PC-3 (cell line): ENCODE data around the gene PRR14L. TPM values are rescaled to one million over a fixed set of nuclear protein-coding genes. Genes with fewer than 3 reads are reported as not detected.

Experiments used
- ATAC-seq: fragments of 200-7000 bp; cut with Tn5 transposase; 2 replicates; pipeline ENCODE4 v1.9.1; 2020; ENCODE audit warnings: mild to moderate bottlenecking, moderate library complexity
- BruUV-seq: library from RNA; stranded (reverse); fragments of 400-500 nt; replicated peaks from 2 replicates; lab custom pipeline; 2021; lab: Mats Ljungman, UMichigan
- CTCF ChIA-PET: fragments of 300-600 bp; sonication (Branson Sonifier 250); formaldehyde crosslinking; loops from one replicate; lab custom pipeline; 2022; ENCODE audit warnings: antibody characterized with exemption; lab: Charles Lee
- POLR2A ChIA-PET: fragments of 300-600 bp; sonication (Branson Sonifier 250); formaldehyde crosslinking; loops from one replicate; lab custom pipeline; 2022; ENCODE audit warnings: antibody characterized with exemption; ENCODE audit not compliant: unreplicated experiment; lab: Charles Lee
- DNase-seq: peaks from one replicate; pipeline ENCODE4 v3.0.0-alpha.2; 2015
- H2AFZ ChIP-seq: fragments of 300-600 bp; sonication (generic); 2 replicates; pipeline ENCODE4 v1.6.0; 2016; ENCODE audit warnings: antibody characterized with exemption, low read length
- H3F3A ChIP-seq: fragments of 300-600 bp; sonication (generic); one replicate; pipeline ENCODE4 v1.6.0; 2017; ENCODE audit warnings: antibody characterized with exemption, low read length, control low read depth, mild to moderate bottlenecking; ENCODE audit not compliant: unreplicated experiment
- H3K27ac ChIP-seq: fragments of 300-600 bp; sonication (generic); 2 replicates; pipeline ENCODE4 v1.5.1; 2016; ENCODE audit warnings: mild to moderate bottlenecking, low read length
- H3K27me3 ChIP-seq: fragments of 300-600 bp; sonication (generic); 2 replicates; pipeline ENCODE4 v1.6.1; 2016; ENCODE audit warnings: low read length, mixed read lengths
- H3K36me3 ChIP-seq: fragments of 300-600 bp; sonication (generic); 2 replicates; pipeline ENCODE4 v1.6.1; 2016; ENCODE audit warnings: low read depth, mixed run types, low read length, mixed read lengths
- H3K4me1 ChIP-seq: fragments of 300-600 bp; sonication (generic); 2 replicates; pipeline ENCODE4 v1.5.1; 2016; ENCODE audit warnings: low read length; ENCODE audit not compliant: insufficient read depth
- H3K4me2 ChIP-seq: fragments of 300-600 bp; sonication (generic); 2 replicates; pipeline ENCODE4 v1.6.0; 2016; ENCODE audit warnings: low read length
- H3K4me3 ChIP-seq: fragments of 300-600 bp; sonication (generic); 2 replicates; pipeline ENCODE4 v1.5.1; 2016; ENCODE audit warnings: mild to moderate bottlenecking, low read length, mixed read lengths
- H3K79me2 ChIP-seq: fragments of 300-600 bp; sonication (generic); 2 replicates; pipeline ENCODE4 v1.6.1; 2017; ENCODE audit warnings: low read length, mixed read lengths
- H3K9ac ChIP-seq: fragments of 300-600 bp; sonication (generic); 2 replicates; pipeline ENCODE4 v1.6.0; 2016; ENCODE audit warnings: mild to moderate bottlenecking, low read length
- H3K9me2 ChIP-seq: fragments of 300-600 bp; sonication (generic); replicated peaks from 2 replicates; pipeline ENCODE4 v1.6.1; 2016; ENCODE audit warnings: mixed run types, low read length, mixed read lengths
- H3K9me3 ChIP-seq: fragments of 300-600 bp; sonication (generic); 2 replicates; pipeline ENCODE4 v1.6.1; 2016; ENCODE audit warnings: low read length, mixed read lengths
- H4K20me1 ChIP-seq: fragments of 300-600 bp; sonication (generic); 2 replicates; pipeline ENCODE4 v1.6.1; 2016; ENCODE audit warnings: low read length, mixed read lengths
- CTCF ChIP-seq: fragments of 300-600 bp; sonication (generic); conservative IDR thresholded peaks from 2 replicates; pipeline ENCODE4 v1.5.1; 2017; ENCODE audit warnings: antibody characterized with exemption, low read depth, mild to moderate bottlenecking, low read length
- EZH2 ChIP-seq: fragments of 300-600 bp; sonication (generic); IDR thresholded peaks from one replicate; pipeline ENCODE4 v1.6.1; 2017; ENCODE audit warnings: antibody characterized with exemption, mild to moderate bottlenecking, low read length; ENCODE audit not compliant: unreplicated experiment
- EZH2phosphoT487 ChIP-seq: fragments of 300-600 bp; sonication (generic); IDR thresholded peaks from 2 replicates; pipeline ENCODE4 v1.6.1; 2018; ENCODE audit warnings: mild to moderate bottlenecking, antibody characterized with exemption, low read length, borderline replicate concordance
- intact Hi-C: fragments of 100-400 bp; cut with micrococcal nuclease; formaldehyde crosslinking; loops from 2 replicates; pipeline ENCODE4 v1.9.0; 2023
- total RNA-seq: library from RNA; depleted of rRNA; stranded (reverse); fragments of >200 nt; gene quantifications from 2 replicates; pipeline ENCODE4 v1.2.3, GENCODE V29; 2014

PRR14L gene
- total RNA-seq, 1 experiment from 2014 or later, result 9.3 TPM

DNA sequence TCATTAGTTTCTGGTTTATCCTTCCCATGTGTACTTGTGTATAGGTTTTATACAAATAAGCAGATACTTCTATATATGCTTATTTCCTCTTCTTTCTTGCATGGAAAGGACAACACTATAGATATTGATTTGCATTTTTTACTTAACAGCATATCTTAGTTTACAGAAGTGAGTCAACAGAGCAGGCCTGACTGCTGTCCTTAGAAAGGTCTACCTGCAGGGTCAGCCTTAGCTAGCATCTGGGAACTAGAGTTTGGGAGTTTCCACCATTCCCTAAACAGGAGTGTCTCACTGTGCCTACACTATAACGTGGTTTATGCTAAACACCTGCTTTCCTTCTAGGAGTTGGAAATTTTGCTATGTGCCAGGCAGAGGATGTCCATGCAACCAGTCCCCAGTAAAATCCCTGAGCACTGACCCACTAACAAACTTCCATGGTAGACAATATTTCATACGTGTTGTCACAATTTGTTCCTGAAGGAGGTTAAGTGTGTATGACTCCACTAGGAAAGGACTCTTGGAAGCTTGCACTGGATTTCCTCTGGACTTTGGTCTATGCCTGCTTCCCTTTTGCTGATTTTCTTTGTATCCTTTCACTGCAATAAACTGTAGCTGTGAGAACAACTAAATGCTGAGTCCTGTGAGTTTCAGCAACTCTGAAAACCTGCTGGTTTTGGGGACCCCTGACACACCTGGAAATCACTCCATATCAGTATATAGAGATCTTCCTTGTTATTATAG lies 17.7 kb downstream of the PRR14L start:
- no TSS peak for BruUV-seq
- Histone ChIP-seq H4K20me1 (no peaks in the 10 kb centered on the region), H3K9me3 (no peaks in the 10 kb centered on the region), H3K27me3 (no peaks in the 10 kb centered on the region), H3K4me3 (no peak overlapping the region), H3F3A (no peaks in the 10 kb centered on the region), H3K4me1 (peaks cover 24% of the 10 kb centered on the region), H3K4me2 (no peak overlapping the region), H3K36me3 (no peaks in the 10 kb centered on the region; the same call in 1 of the 2 replicates), H3K79me2 (peaks cover 55% of the 10 kb centered on the region), H3K27ac (no peak overlapping the region), H3K9ac (no peak overlapping the region), H3K9me2 (no peaks in the 10 kb centered on the region), H2AFZ (no peak overlapping the region)
- intact Hi-C loops, result no loop called here
- ChIA-PET CTCF (no interaction called here), POLR2A (no interaction called here)
- TF ChIP-seq EZH2phosphoT487, result no peak
- no peak for TF ChIP-seq EZH2
- no peak for TF ChIP-seq CTCF
- ATAC-seq (peak; percentile 55), DNase-seq (no peak)

DNA sequence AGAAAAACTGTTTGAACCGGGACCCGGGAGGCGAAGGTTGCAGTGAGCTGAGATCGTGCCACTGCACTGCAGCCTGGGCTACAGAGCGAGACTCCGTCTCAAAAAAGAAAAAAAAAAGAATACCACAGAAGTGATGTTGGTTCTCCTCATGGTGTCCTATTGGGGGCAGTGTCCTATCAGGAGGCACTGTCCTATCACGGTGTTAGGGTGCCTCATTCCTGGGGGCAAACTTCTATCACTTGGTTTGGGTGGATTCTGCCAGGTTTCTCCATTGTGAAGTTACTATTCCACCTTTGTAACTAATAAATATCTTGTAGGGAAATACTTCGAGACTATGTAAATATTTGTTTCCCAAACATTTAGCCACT lies 19.6 kb downstream of the PRR14L start:
- intact Hi-C loops, result no loop called here
- ChIA-PET CTCF (interaction anchor here (0.6 kb wide), 1 partner anchor 61 kb away, joined by 3 read pairs; no protein-coding TSS in a partner anchor), POLR2A (no interaction called here)
- no peak overlapping the region for H3K9ac ChIP-seq
- H2AFZ ChIP-seq, result no peak overlapping the region
- no peaks in the 10 kb centered on the region for H3K9me2 ChIP-seq
- H3F3A ChIP-seq, result no peaks in the 10 kb centered on the region
- H3K79me2 ChIP-seq, result peaks cover 46% of the 10 kb centered on the region
- H3K27ac ChIP-seq, result no peak overlapping the region
- DNase-seq (no peak), ATAC-seq (peak; percentile 13; the same call in 1 of the 2 replicates)
- BruUV-seq, result no TSS peak
- TF ChIP-seq CTCF (peak; percentile 42), EZH2 (no peak)
- no peak overlapping the region for H3K4me2 ChIP-seq
- H3K4me1 ChIP-seq, result peaks cover 24% of the 10 kb centered on the region
- no peaks in the 10 kb centered on the region for H3K9me3 ChIP-seq
- no peaks in the 10 kb centered on the region for H4K20me1 ChIP-seq
- no peaks in the 10 kb centered on the region; the same call in 1 of the 2 replicates for H3K36me3 ChIP-seq
- H3K27me3 ChIP-seq, result no peaks in the 10 kb centered on the region
- no peak overlapping the region for H3K4me3 ChIP-seq

DNA sequence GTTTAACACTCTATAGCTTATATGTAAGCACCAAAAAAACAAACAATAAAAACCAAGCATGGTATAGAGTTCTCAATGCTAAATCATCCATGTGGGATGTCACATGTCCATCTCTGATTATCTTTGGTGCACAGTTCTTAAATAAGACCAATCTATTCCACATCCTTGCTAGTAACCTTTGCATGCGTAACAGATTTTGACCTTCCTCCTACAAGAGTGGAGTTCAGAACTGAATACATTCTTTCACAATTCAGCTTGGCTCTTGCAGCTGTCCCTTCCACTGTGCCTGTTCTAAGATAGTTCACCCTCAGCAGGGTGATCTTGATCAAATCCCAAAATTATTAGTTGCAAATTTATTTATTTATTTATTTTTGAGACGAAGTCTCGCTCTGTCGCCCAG lies 21.1 kb downstream of the PRR14L start:
- DNase-seq, result no peak
- no TSS peak for BruUV-seq
- CTCF ChIA-PET, result no interaction called here

More for the DNA sequence above, 21.1 kb downstream of the PRR14L start:
- no peaks in the 10 kb centered on the region for H3K27me3 ChIP-seq
- intact Hi-C loops, result no loop called here
- H3K9ac ChIP-seq, result no peak overlapping the region
- TF ChIP-seq EZH2phosphoT487 (no peak), CTCF (no peak), EZH2 (no peak)
- no peaks in the 10 kb centered on the region for H4K20me1 ChIP-seq
- no peak overlapping the region for H3K4me2 ChIP-seq
- ATAC-seq, result no peak
- peaks cover 12% of the 10 kb centered on the region for H3K4me1 ChIP-seq
- peaks cover 34% of the 10 kb centered on the region for H3K79me2 ChIP-seq
- H3K9me2 ChIP-seq, result no peaks in the 10 kb centered on the region
- H3K9me3 ChIP-seq, result no peaks in the 10 kb centered on the region
- no peaks in the 10 kb centered on the region for H3F3A ChIP-seq
- POLR2A ChIA-PET, result no interaction called here
- H3K36me3 ChIP-seq, result no peaks in the 10 kb centered on the region
- H2AFZ ChIP-seq, result no peak overlapping the region
- no peak overlapping the region for H3K4me3 ChIP-seq
- H3K27ac ChIP-seq, result no peak overlapping the region
